AG08395 (cell line): ENCODE data around the gene TBC1D1.
A peak's percentile ranks its signal among the peaks of the same experiment; 100 is the strongest.

Experiments used
- DNase-seq: peaks from one replicate; pipeline ENCODE4 v3.0.0; 2012; ENCODE audit warnings: mixed read lengths, low spot score

TBC1D1 gene

GRCh38 chr4:38129460-38130227, 238.8 kb downstream of the TBC1D1 start:
- no peak for DNase-seq

- no peak for DNase-seq
These were observed 240.0 kb downstream of the TBC1D1 start for GRCh38 chr4:38130884-38131283.

- no peak for DNase-seq
These were observed 240.6 kb downstream of the TBC1D1 start for GRCh38 chr4:38131371-38132091.

GRCh38 chr4:38132107-38132673, 241.3 kb downstream of the TBC1D1 start:
- DNase-seq, result peak; percentile 89

GRCh38 chr4:38132843-38133662, 242.2 kb downstream of the TBC1D1 start:
- DNase-seq, result no peak

GRCh38 chr4:38133711-38134480, 243.0 kb downstream of the TBC1D1 start:
- no peak for DNase-seq

GRCh38 chr4:38135201-38135600, 244.3 kb downstream of the TBC1D1 start:
- DNase-seq, result no peak

- no peak for DNase-seq
These were observed 245.7 kb downstream of the TBC1D1 start for GRCh38 chr4:38136604-38137003.

GRCh38 chr4:38137080-38137479, 246.2 kb downstream of the TBC1D1 start:
- DNase-seq, result no peak

GRCh38 chr4:38138363-38138762, 247.5 kb downstream of the TBC1D1 start:
- DNase-seq, result no peak

GRCh38 chr4:38139187-38139586, 248.3 kb downstream of the TBC1D1 start:
- no peak for DNase-seq

- DNase-seq, result no peak
These were observed 249.8 kb downstream of the TBC1D1 start for GRCh38 chr4:38140643-38141203.

GRCh38 chr4:38141808-38142500, 251.1 kb downstream of the TBC1D1 start:
- DNase-seq, result peak; percentile 65

- DNase-seq, result peak; percentile 34
These were observed 253.1 kb downstream of the TBC1D1 start for GRCh38 chr4:38144031-38144430.

GRCh38 chr4:38145033-38145678, 254.3 kb downstream of the TBC1D1 start:
- no peak for DNase-seq

GRCh38 chr4:38145741-38146140, 254.9 kb downstream of the TBC1D1 start:
- DNase-seq, result peak; percentile 13

GRCh38 chr4:38146383-38146782, 255.5 kb downstream of the TBC1D1 start:
- no peak for DNase-seq

- DNase-seq, result no peak
These were observed 258.6 kb downstream of the TBC1D1 start for GRCh38 chr4:38149472-38149996.

- DNase-seq, result peak; percentile 24
These were observed 259.2 kb downstream of the TBC1D1 start for GRCh38 chr4:38149997-38150671.
